ENCODE results near the gene CSK.
A peak's percentile ranks its signal among the peaks of the same experiment; 100 is the strongest.
"Not testable (repeated sequence)": the region's sequence is repeated elsewhere in the genome, so short reads cannot be mapped to it uniquely, and the experiment has no call there.

The CSK gene

GRCh38 chr15:74781431-74782258 lies at the start of gene CSK:
Gene CSK (plus strand): TSS chr15:74782080. CDS start chr15:74798298, 16,218 bp downstream.
- peak within 1 kb of the TSS; percentile 87 for H3K4me3 ChIP-seq (ENCODE audit: low read depth, low read length)
- no peak for DNase-seq (ENCODE audit: low read depth)

- no peak overlapping the region for H3K4me3 ChIP-seq (ENCODE audit: low read depth, low read length)
- DNase-seq (ENCODE audit: low read depth), result no peak
Measured at GRCh38 chr15:74732846-74733245, 49.0 kb upstream of the CSK start.

GRCh38 chr15:74733269-74733668 lies 48.6 kb upstream of the CSK start:
- DNase-seq (ENCODE audit: low read depth), result no peak
- H3K4me3 ChIP-seq (ENCODE audit: low read depth, low read length), result no peak overlapping the region

GRCh38 chr15:74735305-74735704 lies 46.6 kb upstream of the CSK start:
- no peak overlapping the region for H3K4me3 ChIP-seq (ENCODE audit: low read depth, low read length)
- no peak for DNase-seq (ENCODE audit: low read depth)

GRCh38 chr15:74738239-74738638 lies 43.6 kb upstream of the CSK start:
- not testable (repeated sequence) for DNase-seq (ENCODE audit: low read depth); H3K4me3 ChIP-seq (ENCODE audit: low read depth, low read length)

- no peak for DNase-seq (ENCODE audit: low read depth)
Measured at GRCh38 chr15:74742422-74742821, 39.5 kb upstream of the CSK start.

GRCh38 chr15:74746389-74746788 lies 35.5 kb upstream of the CSK start:
- DNase-seq (ENCODE audit: low read depth), result no peak
- no peak overlapping the region for H3K4me3 ChIP-seq (ENCODE audit: low read depth, low read length)

More at GRCh38 chr15:74742422-74742821, 39.5 kb upstream of the CSK start:
- H3K4me3 ChIP-seq (ENCODE audit: low read depth, low read length), result no peak overlapping the region

GRCh38 chr15:74748322-74748946 lies 33.4 kb upstream of the CSK start, which contains the start of gene CYP1A2:
Gene CYP1A2 (plus strand): TSS chr15:74748845. CDS start chr15:74749739, 894 bp downstream.
- DNase-seq (ENCODE audit: low read depth), result no peak
- H3K4me3 ChIP-seq (ENCODE audit: low read depth, low read length), result no peak within 1 kb of the TSS

- no peak overlapping the region for H3K4me3 ChIP-seq (ENCODE audit: low read depth, low read length)
- DNase-seq (ENCODE audit: low read depth), result no peak
Measured at GRCh38 chr15:74749832-74750231, 32.0 kb upstream of the CSK start.

GRCh38 chr15:74750751-74751150 lies 31.1 kb upstream of the CSK start:
- no peak overlapping the region for H3K4me3 ChIP-seq (ENCODE audit: low read depth, low read length)
- no peak for DNase-seq (ENCODE audit: low read depth)

- no peak for DNase-seq (ENCODE audit: low read depth)
- H3K4me3 ChIP-seq (ENCODE audit: low read depth, low read length), result no peak overlapping the region
Measured at GRCh38 chr15:74752011-74752410, 29.9 kb upstream of the CSK start.

- peak; percentile 2 for DNase-seq (ENCODE audit: low read depth)
Measured at GRCh38 chr15:74752531-74752930, 29.3 kb upstream of the CSK start.

GRCh38 chr15:74754593-74755215 lies 27.2 kb upstream of the CSK start:
- no peak overlapping the region for H3K4me3 ChIP-seq (ENCODE audit: low read depth, low read length)
- no peak for DNase-seq (ENCODE audit: low read depth)

More at GRCh38 chr15:74752531-74752930, 29.3 kb upstream of the CSK start:
- no peak overlapping the region for H3K4me3 ChIP-seq (ENCODE audit: low read depth, low read length)

- no peak overlapping the region for H3K4me3 ChIP-seq (ENCODE audit: low read depth, low read length)
- no peak for DNase-seq (ENCODE audit: low read depth)
Measured at GRCh38 chr15:74758736-74759135, 23.1 kb upstream of the CSK start.

- DNase-seq (ENCODE audit: low read depth), result no peak
- H3K4me3 ChIP-seq (ENCODE audit: low read depth, low read length), result no peak overlapping the region
Measured at GRCh38 chr15:74762791-74763150, 19.1 kb upstream of the CSK start.

GRCh38 chr15:74763416-74763815 lies 18.5 kb upstream of the CSK start:
- DNase-seq (ENCODE audit: low read depth), result no peak

GRCh38 chr15:74767167-74768098 lies 14.4 kb upstream of the CSK start:
- no peak overlapping the region for H3K4me3 ChIP-seq (ENCODE audit: low read depth, low read length)
- DNase-seq (ENCODE audit: low read depth), result no peak

More at GRCh38 chr15:74763416-74763815, 18.5 kb upstream of the CSK start:
- H3K4me3 ChIP-seq (ENCODE audit: low read depth, low read length), result no peak overlapping the region

- no peak for DNase-seq (ENCODE audit: low read depth)
- H3K4me3 ChIP-seq (ENCODE audit: low read depth, low read length), result peak overlapping the region; percentile 20
Measured at GRCh38 chr15:74768099-74768770, 13.6 kb upstream of the CSK start.

Measured in skeletal muscle cell (primary cell).